ENCODE results near the gene TIMP3.

DNA sequence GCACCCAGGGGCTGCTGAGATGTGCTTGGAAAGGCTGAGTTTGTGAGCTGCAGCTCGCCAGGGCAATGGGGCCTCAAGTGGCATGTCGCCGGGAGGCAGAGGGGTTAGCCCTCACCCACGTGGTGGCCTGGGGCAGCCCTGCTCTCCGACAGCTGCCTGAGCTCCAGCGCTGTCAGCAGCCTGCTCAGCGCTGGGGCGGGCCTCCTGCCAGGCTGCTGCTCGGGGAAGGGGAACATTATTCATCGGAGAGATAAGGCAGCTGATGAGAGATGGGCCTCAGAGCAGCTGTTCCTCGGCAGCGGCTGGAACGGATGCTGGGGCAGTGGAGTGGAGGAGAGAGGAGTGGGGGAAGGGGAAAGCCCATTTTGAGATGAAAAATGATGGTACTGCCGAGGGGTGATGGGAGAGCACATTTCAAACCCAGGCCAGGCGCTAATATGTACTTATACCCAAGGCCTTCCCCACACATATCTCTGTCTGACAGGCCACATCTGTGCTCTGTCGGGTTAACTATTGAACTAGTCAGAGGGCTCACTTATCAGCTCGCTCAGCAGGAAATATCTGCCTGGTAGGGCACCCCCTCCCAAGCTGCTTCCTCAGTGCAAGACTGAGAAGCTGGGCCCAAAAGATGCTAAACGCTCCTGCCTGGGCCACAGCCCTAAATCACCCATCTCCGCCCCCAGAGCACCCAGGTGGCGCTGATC is 79.5 kb downstream of the TIMP3 start:
- TF ChIP-seq ZNF184 (tag by site-specific recombination; IDR thresholded peaks at IDR 0.05) (no peak), ZNF155 (tag by site-specific recombination; IDR thresholded peaks at IDR 0.05) (no peak), ZNF239 (tag by site-specific recombination; IDR thresholded peaks at IDR 0.05) (no peak), SP2 (tag by site-specific recombination; IDR thresholded peaks at IDR 0.05) (no peak), ZNF701 (tag by site-specific recombination; IDR thresholded peaks at IDR 0.05) (no peak), ZNF10 (tag by site-specific recombination; IDR thresholded peaks at IDR 0.05) (no peak), PRDM1 (tag by site-specific recombination; IDR thresholded peaks at IDR 0.05) (no peak), ZBTB21 (tag by site-specific recombination; IDR thresholded peaks at IDR 0.05) (no peak), ZNF394 (tag by site-specific recombination; IDR thresholded peaks at IDR 0.05; ENCODE audit: borderline replicate concordance) (no peak), ZNF214 (tag by site-specific recombination; IDR thresholded peaks at IDR 0.05; ENCODE audit: borderline replicate concordance) (no peak), REST (tag by site-specific recombination; IDR thresholded peaks at IDR 0.05) (no peak), ZNF785 (tag by site-specific recombination; IDR thresholded peaks at IDR 0.05) (no peak), ZNF596 (tag by site-specific recombination; IDR thresholded peaks at IDR 0.05) (no peak)
- TF ChIP-seq, protein P1, sequence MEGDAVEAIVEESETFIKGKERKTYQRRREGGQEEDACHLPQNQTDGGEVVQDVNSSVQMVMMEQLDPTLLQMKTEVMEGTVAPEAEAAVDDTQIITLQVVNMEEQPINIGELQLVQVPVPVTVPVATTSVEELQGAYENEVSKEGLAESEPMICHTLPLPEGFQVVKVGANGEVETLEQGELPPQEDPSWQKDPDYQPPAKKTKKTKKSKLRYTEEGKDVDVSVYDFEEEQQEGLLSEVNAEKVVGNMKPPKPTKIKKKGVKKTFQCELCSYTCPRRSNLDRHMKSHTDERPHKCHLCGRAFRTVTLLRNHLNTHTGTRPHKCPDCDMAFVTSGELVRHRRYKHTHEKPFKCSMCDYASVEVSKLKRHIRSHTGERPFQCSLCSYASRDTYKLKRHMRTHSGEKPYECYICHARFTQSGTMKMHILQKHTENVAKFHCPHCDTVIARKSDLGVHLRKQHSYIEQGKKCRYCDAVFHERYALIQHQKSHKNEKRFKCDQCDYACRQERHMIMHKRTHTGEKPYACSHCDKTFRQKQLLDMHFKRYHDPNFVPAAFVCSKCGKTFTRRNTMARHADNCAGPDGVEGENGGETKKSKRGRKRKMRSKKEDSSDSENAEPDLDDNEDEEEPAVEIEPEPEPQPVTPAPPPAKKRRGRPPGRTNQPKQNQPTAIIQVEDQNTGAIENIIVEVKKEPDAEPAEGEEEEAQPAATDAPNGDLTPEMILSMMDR (tag by site-specific recombination; IDR thresholded peaks at IDR 0.05): no peak

Measured in HEK293 (cell line).